Measurements from ENCODE around the gene BRIP1.

Gene BRIP1

GRCh38 chr17:61736438-61736837 lies 126.9 kb downstream of the BRIP1 start:
- no peaks in the 10 kb centered on the region for H3K27me3 ChIP-seq (ENCODE audit: insufficient read depth, low read depth)
- no peaks in the 10 kb centered on the region for H3K4me1 ChIP-seq (ENCODE audit: low read depth, poor library complexity, severe bottlenecking)
- no peak overlapping the region for H3K4me3 ChIP-seq (IDR thresholded peaks at IDR 0.05; ENCODE audit: insufficient read depth, low read depth, low read length)
- no peak overlapping the region for H3K9ac ChIP-seq
- no peaks in the 10 kb centered on the region for H3K36me3 ChIP-seq (ENCODE audit: insufficient read depth)
- no peak for TF ChIP-seq CTCF (conservative IDR thresholded peaks at IDR 0.05; ENCODE audit: low read depth, low read length)
- H4K20me1 ChIP-seq (ENCODE audit: insufficient read depth), result no peaks in the 10 kb centered on the region
- H3K79me2 ChIP-seq (ENCODE audit: insufficient read depth, low read depth), result no peaks in the 10 kb centered on the region
- H3K4me2 ChIP-seq, result no peak overlapping the region
- H2AFZ ChIP-seq (ENCODE audit: low read depth), result no peak overlapping the region
- H3K27ac ChIP-seq, result no peak overlapping the region

- H3K4me1 ChIP-seq (ENCODE audit: low read depth, poor library complexity, severe bottlenecking), result no peaks in the 10 kb centered on the region
- H3K27ac ChIP-seq, result no peak overlapping the region
- no peak overlapping the region for H3K9ac ChIP-seq
- H3K27me3 ChIP-seq (ENCODE audit: insufficient read depth, low read depth), result no peaks in the 10 kb centered on the region
- no peaks in the 10 kb centered on the region for H3K79me2 ChIP-seq (ENCODE audit: insufficient read depth, low read depth)
- H4K20me1 ChIP-seq (ENCODE audit: insufficient read depth), result no peaks in the 10 kb centered on the region
- H3K4me3 ChIP-seq (IDR thresholded peaks at IDR 0.05; ENCODE audit: insufficient read depth, low read depth, low read length), result no peak overlapping the region
- H3K4me2 ChIP-seq, result no peak overlapping the region
- H3K36me3 ChIP-seq (ENCODE audit: insufficient read depth), result no peaks in the 10 kb centered on the region
- no peak for TF ChIP-seq CTCF (conservative IDR thresholded peaks at IDR 0.05; ENCODE audit: low read depth, low read length)
- H2AFZ ChIP-seq (ENCODE audit: low read depth), result no peak overlapping the region
These were observed 127.5 kb downstream of the BRIP1 start for GRCh38 chr17:61735807-61736206.

- H4K20me1 ChIP-seq (ENCODE audit: insufficient read depth), result no peaks in the 10 kb centered on the region
- H3K4me3 ChIP-seq (IDR thresholded peaks at IDR 0.05; ENCODE audit: insufficient read depth, low read depth, low read length), result no peak overlapping the region
- H3K4me1 ChIP-seq (ENCODE audit: low read depth, poor library complexity, severe bottlenecking), result no peaks in the 10 kb centered on the region
- H3K79me2 ChIP-seq (ENCODE audit: insufficient read depth, low read depth), result no peaks in the 10 kb centered on the region
- no peak overlapping the region for H3K4me2 ChIP-seq
- TF ChIP-seq CTCF (conservative IDR thresholded peaks at IDR 0.05; ENCODE audit: low read depth, low read length), result no peak
- no peaks in the 10 kb centered on the region for H3K36me3 ChIP-seq (ENCODE audit: insufficient read depth)
- H2AFZ ChIP-seq (ENCODE audit: low read depth), result no peak overlapping the region
- H3K9ac ChIP-seq, result no peak overlapping the region
- H3K27ac ChIP-seq, result no peak overlapping the region
- H3K27me3 ChIP-seq (ENCODE audit: insufficient read depth, low read depth), result no peaks in the 10 kb centered on the region
These were observed 128.9 kb downstream of the BRIP1 start for GRCh38 chr17:61734466-61734865.

GRCh38 chr17:61734012-61734411 lies 129.3 kb downstream of the BRIP1 start:
- Histone ChIP-seq H3K36me3 (ENCODE audit: insufficient read depth) (no peaks in the 10 kb centered on the region), H3K27me3 (ENCODE audit: insufficient read depth, low read depth) (no peaks in the 10 kb centered on the region), H3K4me3 (IDR thresholded peaks at IDR 0.05; ENCODE audit: insufficient read depth, low read depth, low read length) (no peak overlapping the region)

More at GRCh38 chr17:61734012-61734411, 129.3 kb downstream of the BRIP1 start:
- no peak overlapping the region for H3K27ac ChIP-seq
- H4K20me1 ChIP-seq (ENCODE audit: insufficient read depth), result no peaks in the 10 kb centered on the region
- H3K4me1 ChIP-seq (ENCODE audit: low read depth, poor library complexity, severe bottlenecking), result no peaks in the 10 kb centered on the region
- no peaks in the 10 kb centered on the region for H3K79me2 ChIP-seq (ENCODE audit: insufficient read depth, low read depth)
- TF ChIP-seq CTCF (conservative IDR thresholded peaks at IDR 0.05; ENCODE audit: low read depth, low read length), result no peak
- H2AFZ ChIP-seq (ENCODE audit: low read depth), result no peak overlapping the region
- no peak overlapping the region for H3K9ac ChIP-seq
- no peak overlapping the region for H3K4me2 ChIP-seq

All from KMS-11 (cell line).